22Rv1 (cell line): Measurements from ENCODE around the gene FN3KRP.
A peak's percentile ranks its signal among the peaks of the same experiment; 100 is the strongest.

ENCODE experiments used
- ZFX ChIP-seq: fragments of 450-650 bp; IDR thresholded peaks from 2 replicates; pipeline ENCODE4 v1.6.1; 2017; ENCODE audit warnings: antibody characterized with exemption, borderline replicate concordance
- TF ChIP-seq, protein P1 (sequence below): fragments of 450-650 bp; IDR thresholded peaks from 2 replicates; pipeline ENCODE4 v1.5.1; 2017; ENCODE audit warnings: mild to moderate bottlenecking

GRCh38 chr17:82668631-82669099 is 47.8 kb upstream of the FN3KRP start:
- TF ChIP-seq, protein P1, sequence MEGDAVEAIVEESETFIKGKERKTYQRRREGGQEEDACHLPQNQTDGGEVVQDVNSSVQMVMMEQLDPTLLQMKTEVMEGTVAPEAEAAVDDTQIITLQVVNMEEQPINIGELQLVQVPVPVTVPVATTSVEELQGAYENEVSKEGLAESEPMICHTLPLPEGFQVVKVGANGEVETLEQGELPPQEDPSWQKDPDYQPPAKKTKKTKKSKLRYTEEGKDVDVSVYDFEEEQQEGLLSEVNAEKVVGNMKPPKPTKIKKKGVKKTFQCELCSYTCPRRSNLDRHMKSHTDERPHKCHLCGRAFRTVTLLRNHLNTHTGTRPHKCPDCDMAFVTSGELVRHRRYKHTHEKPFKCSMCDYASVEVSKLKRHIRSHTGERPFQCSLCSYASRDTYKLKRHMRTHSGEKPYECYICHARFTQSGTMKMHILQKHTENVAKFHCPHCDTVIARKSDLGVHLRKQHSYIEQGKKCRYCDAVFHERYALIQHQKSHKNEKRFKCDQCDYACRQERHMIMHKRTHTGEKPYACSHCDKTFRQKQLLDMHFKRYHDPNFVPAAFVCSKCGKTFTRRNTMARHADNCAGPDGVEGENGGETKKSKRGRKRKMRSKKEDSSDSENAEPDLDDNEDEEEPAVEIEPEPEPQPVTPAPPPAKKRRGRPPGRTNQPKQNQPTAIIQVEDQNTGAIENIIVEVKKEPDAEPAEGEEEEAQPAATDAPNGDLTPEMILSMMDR: peak; percentile 77
- no peak for TF ChIP-seq ZFX
